Activated CD4-positive, alpha-beta T cell treated with anti-CD3 and anti-CD28 coated beads, Interleukin-2, amount 10 ng/mL, durations not matched to agents 7 days and 5 days (primary cell): Measurements from ENCODE around the gene TPST2. TPM values are rescaled to one million over a fixed set of nuclear protein-coding genes. Genes with fewer than 3 reads are reported as not detected.

Experiments used
- CTCF ChIA-PET: fragments of 350-600 bp; sonication (Branson Sonifier 250); formaldehyde crosslinking; loops from one replicate; lab custom pipeline; 2021; ENCODE audit warnings: antibody characterized with exemption; lab: Charles Lee
- POLR2A ChIA-PET: fragments of 350-600 bp; sonication (Branson Sonifier 250); formaldehyde crosslinking; loops from one replicate; lab custom pipeline; 2021; ENCODE audit warnings: antibody characterized with exemption; lab: Charles Lee
- DNase-seq: peaks from one replicate; pipeline ENCODE4 v3.0.0-alpha.2; 2020
- H3K27ac Mint-ChIP-seq: one replicate; pipeline ENCODE4 v1.8.0; 2021; ENCODE audit warnings: mild to moderate bottlenecking, moderate library complexity, mixed read lengths
- H3K27me3 Mint-ChIP-seq: one replicate; pipeline ENCODE4 v1.8.0; 2021; ENCODE audit warnings: mixed read lengths
- H3K36me3 Mint-ChIP-seq: one replicate; pipeline ENCODE4 v1.8.0; 2021; ENCODE audit warnings: low read depth, mixed read lengths
- H3K4me1 Mint-ChIP-seq: one replicate; pipeline ENCODE4 v1.8.0; 2021; ENCODE audit warnings: mixed read lengths
- H3K4me3 Mint-ChIP-seq: one replicate; pipeline ENCODE4 v1.8.0; 2021; ENCODE audit warnings: mild to moderate bottlenecking, moderate library complexity, mixed read lengths
- H3K9me3 Mint-ChIP-seq: one replicate; pipeline ENCODE4 v1.8.0; 2021; ENCODE audit warnings: mixed read lengths
- total RNA-seq, 2 experiments: library from RNA; stranded (reverse); gene quantifications; one replicate each; pipeline ENCODE4 v1.2.3, GENCODE V29; 2021

TPST2 gene
- total RNA-seq, 2 experiments from 2014 or later, result 25.9 to 26.3 TPM

- Mint-ChIP-seq H3K9me3 (no peaks in the 10 kb centered on the region), H3K27me3 (no peaks in the 10 kb centered on the region), H3K36me3 (peaks cover 13% of the 10 kb centered on the region), H3K4me1 (peaks cover 65% of the 10 kb centered on the region), H3K4me3 (peak overlapping the region; percentile 48), H3K27ac (peak overlapping the region; percentile 76)
- CTCF ChIA-PET, result no interaction called here
- peak; percentile 27 for DNase-seq
- POLR2A ChIA-PET, result no interaction called here
Observed at GRCh38 chr22:26586556-26587325, 3.2 kb downstream of the TPST2 start.

- Mint-ChIP-seq H3K4me3 (no peak overlapping the region), H3K27me3 (no peaks in the 10 kb centered on the region), H3K36me3 (peaks cover 22% of the 10 kb centered on the region), H3K9me3 (no peaks in the 10 kb centered on the region), H3K27ac (peak overlapping the region; percentile 59), H3K4me1 (peaks cover 73% of the 10 kb centered on the region)
- DNase-seq, result no peak
- ChIA-PET CTCF (interaction anchor here (0.6 to 1.3 kb wide), 3 partner anchors 46 to 82 kb away, joined by 3 to 4 read pairs (median 3); no protein-coding TSS in a partner anchor), POLR2A (no interaction called here)
Observed at GRCh38 chr22:26585104-26585790, 4.7 kb downstream of the TPST2 start.

GRCh38 chr22:26584010-26584409 is 5.9 kb downstream of the TPST2 start:
- no peaks in the 10 kb centered on the region for H3K9me3 Mint-ChIP-seq
- DNase-seq, result no peak
- CTCF ChIA-PET, result interaction anchor here (0.8 to 1.3 kb wide), 3 partner anchors 8 to 81 kb away, joined by 3 to 4 read pairs (median 3); no protein-coding TSS in a partner anchor
- H3K4me1 Mint-ChIP-seq, result peaks cover 81% of the 10 kb centered on the region
- POLR2A ChIA-PET, result no interaction called here
- peaks cover 27% of the 10 kb centered on the region for H3K36me3 Mint-ChIP-seq
- H3K4me3 Mint-ChIP-seq, result no peak overlapping the region
- H3K27me3 Mint-ChIP-seq, result no peaks in the 10 kb centered on the region
- no peak overlapping the region for H3K27ac Mint-ChIP-seq

- no peak for DNase-seq
- CTCF ChIA-PET, result interaction anchor here (0.9 to 1.5 kb wide), 2 partner anchors 78 to 91 kb away, joined by 4 read pairs; no protein-coding TSS in a partner anchor
- Mint-ChIP-seq H3K36me3 (peaks cover 22% of the 10 kb centered on the region), H3K27me3 (no peaks in the 10 kb centered on the region), H3K4me3 (no peak overlapping the region), H3K27ac (peak overlapping the region; percentile 68), H3K4me1 (peaks cover 71% of the 10 kb centered on the region), H3K9me3 (no peaks in the 10 kb centered on the region)
- POLR2A ChIA-PET, result interaction anchor here (0.6 kb wide), 1 partner anchor 26 kb away, joined by 3 read pairs; no protein-coding TSS in a partner anchor
Observed at GRCh38 chr22:26581633-26582168, 8.2 kb downstream of the TPST2 start.

GRCh38 chr22:26581026-26581425 is 8.9 kb downstream of the TPST2 start:
- CTCF ChIA-PET, result interaction anchor here (1.5 kb wide), 1 partner anchor 91 kb away, joined by 4 read pairs; no protein-coding TSS in a partner anchor
- H3K4me1 Mint-ChIP-seq, result peaks cover 68% of the 10 kb centered on the region
- peaks cover 22% of the 10 kb centered on the region for H3K36me3 Mint-ChIP-seq
- H3K27ac Mint-ChIP-seq, result peak overlapping the region; percentile 62
- no peaks in the 10 kb centered on the region for H3K9me3 Mint-ChIP-seq
- POLR2A ChIA-PET, result no interaction called here
- no peak for DNase-seq
- no peak overlapping the region for H3K4me3 Mint-ChIP-seq
- no peaks in the 10 kb centered on the region for H3K27me3 Mint-ChIP-seq

- peaks cover 22% of the 10 kb centered on the region for H3K36me3 Mint-ChIP-seq
- peaks cover 63% of the 10 kb centered on the region for H3K4me1 Mint-ChIP-seq
- peak overlapping the region; percentile 93 for H3K27ac Mint-ChIP-seq
- peak overlapping the region; percentile 60 for H3K4me3 Mint-ChIP-seq
- CTCF ChIA-PET, result interaction anchor here (1.5 kb wide), 1 partner anchor 92 kb away, joined by 4 read pairs; no protein-coding TSS in a partner anchor
- no peaks in the 10 kb centered on the region for H3K27me3 Mint-ChIP-seq
- no peaks in the 10 kb centered on the region for H3K9me3 Mint-ChIP-seq
- POLR2A ChIA-PET, result no interaction called here
- no peak for DNase-seq
Observed at GRCh38 chr22:26580240-26580962, 9.5 kb downstream of the TPST2 start.

- H3K36me3 Mint-ChIP-seq, result peaks cover 24% of the 10 kb centered on the region
- H3K9me3 Mint-ChIP-seq, result no peaks in the 10 kb centered on the region
- peak overlapping the region; percentile 60 for H3K4me3 Mint-ChIP-seq
- POLR2A ChIA-PET, result no interaction called here
- H3K4me1 Mint-ChIP-seq, result peaks cover 58% of the 10 kb centered on the region
- peak; percentile 73 for DNase-seq
- peak overlapping the region; percentile 93 for H3K27ac Mint-ChIP-seq
- H3K27me3 Mint-ChIP-seq, result no peaks in the 10 kb centered on the region
- CTCF ChIA-PET, result interaction anchor here (1.0 kb wide), 1 partner anchor 19 kb away, joined by 3 read pairs; no protein-coding TSS in a partner anchor
Observed at GRCh38 chr22:26579331-26579886, 10.5 kb downstream of the TPST2 start.

GRCh38 chr22:26577081-26577480 is 12.9 kb downstream of the TPST2 start:
- ChIA-PET CTCF (no interaction called here), POLR2A (no interaction called here)
- Mint-ChIP-seq H3K36me3 (peaks cover 23% of the 10 kb centered on the region), H3K4me3 (no peak overlapping the region), H3K9me3 (no peaks in the 10 kb centered on the region), H3K4me1 (peaks cover 59% of the 10 kb centered on the region), H3K27ac (no peak overlapping the region), H3K27me3 (no peaks in the 10 kb centered on the region)
- no peak for DNase-seq

GRCh38 chr22:26576026-26576680 is 13.8 kb downstream of the TPST2 start:
- no peaks in the 10 kb centered on the region for H3K9me3 Mint-ChIP-seq

GRCh38 chr22:26574001-26574723 is 15.8 kb downstream of the TPST2 start:
- POLR2A ChIA-PET, result no interaction called here
- H3K27me3 Mint-ChIP-seq, result no peaks in the 10 kb centered on the region
- H3K9me3 Mint-ChIP-seq, result no peaks in the 10 kb centered on the region
- peaks cover 13% of the 10 kb centered on the region for H3K36me3 Mint-ChIP-seq
- H3K4me1 Mint-ChIP-seq, result peaks cover 44% of the 10 kb centered on the region
- no peak overlapping the region for H3K27ac Mint-ChIP-seq
- CTCF ChIA-PET, result no interaction called here
- H3K4me3 Mint-ChIP-seq, result no peak overlapping the region
- no peak for DNase-seq

More at GRCh38 chr22:26576026-26576680, 13.8 kb downstream of the TPST2 start:
- no peak for DNase-seq
- ChIA-PET CTCF (interaction anchor here (0.9 kb wide), 1 partner anchor 21 kb away, joined by 3 read pairs; no protein-coding TSS in a partner anchor), POLR2A (no interaction called here)
- H3K36me3 Mint-ChIP-seq, result peaks cover 18% of the 10 kb centered on the region
- no peak overlapping the region for H3K27ac Mint-ChIP-seq
- H3K4me3 Mint-ChIP-seq, result no peak overlapping the region
- peaks cover 55% of the 10 kb centered on the region for H3K4me1 Mint-ChIP-seq
- H3K27me3 Mint-ChIP-seq, result no peaks in the 10 kb centered on the region

GRCh38 chr22:26573026-26573662 is 16.8 kb downstream of the TPST2 start:
- CTCF ChIA-PET, result interaction anchor here (0.7 to 1.6 kb wide), 2 partner anchors 13 to 1322 kb away, joined by 3 to 4 read pairs; no protein-coding TSS in a partner anchor
- no peak overlapping the region for H3K4me3 Mint-ChIP-seq
- POLR2A ChIA-PET, result no interaction called here
- no peaks in the 10 kb centered on the region for H3K9me3 Mint-ChIP-seq
- no peaks in the 10 kb centered on the region for H3K27me3 Mint-ChIP-seq
- peaks cover 43% of the 10 kb centered on the region for H3K4me1 Mint-ChIP-seq
- H3K36me3 Mint-ChIP-seq, result peaks cover 14% of the 10 kb centered on the region
- DNase-seq, result no peak
- H3K27ac Mint-ChIP-seq, result peak overlapping the region; percentile 32
